MCF 10A (cell line): ENCODE results near the gene IREB2. TPM values are rescaled to one million over a fixed set of nuclear protein-coding genes. Genes with fewer than 3 reads are reported as not detected.

Experiments
- BruUV-seq: library from RNA; stranded (reverse); fragments of 400-500 nt; replicated peaks from 2 replicates; lab custom pipeline; 2021; lab: Mats Ljungman, UMichigan
- CTCF ChIA-PET: fragments of 300-600 bp; sonication (Branson Sonifier 250); formaldehyde crosslinking; extraction: SDS; loops from one replicate; lab custom pipeline; 2021; ENCODE audit warnings: antibody characterized with exemption, inconsistent platforms; lab: Yijun Ruan, JAX
- POLR2A ChIA-PET: fragments of 300-600, 350-650 bp; sonication (Branson Sonifier 250); formaldehyde crosslinking; extraction: SDS; loops from one replicate; lab custom pipeline; 2020; ENCODE audit warnings: antibody characterized with exemption, inconsistent platforms; lab: Yijun Ruan, JAX
- DNase-seq: peaks from one replicate; pipeline ENCODE4 v3.0.0-alpha.2; 2018; ENCODE audit not compliant: unreplicated experiment
- H3K27ac Mint-ChIP-seq: one replicate; pipeline ENCODE4 v1.8.0; 2022; ENCODE audit warnings: mild to moderate bottlenecking, low read depth, mixed read lengths; ENCODE audit not compliant: unreplicated experiment
- H3K27me3 Mint-ChIP-seq: one replicate; pipeline ENCODE4 v1.8.0; 2022; ENCODE audit warnings: mixed read lengths; ENCODE audit not compliant: insufficient read depth, unreplicated experiment
- H3K36me3 Mint-ChIP-seq: one replicate; pipeline ENCODE4 v1.8.0; 2022; ENCODE audit warnings: mild to moderate bottlenecking, moderate library complexity, mixed read lengths; ENCODE audit not compliant: insufficient read depth, unreplicated experiment
- H3K4me1 Mint-ChIP-seq: one replicate; pipeline ENCODE4 v1.8.0; 2022; ENCODE audit warnings: mixed read lengths; ENCODE audit not compliant: insufficient read depth, unreplicated experiment
- H3K4me3 Mint-ChIP-seq: one replicate; pipeline ENCODE4 v1.8.0; 2022; ENCODE audit warnings: mild to moderate bottlenecking, moderate library complexity, mixed read lengths; ENCODE audit not compliant: unreplicated experiment
- H3K9me3 Mint-ChIP-seq: one replicate; pipeline ENCODE4 v1.8.0; 2022; ENCODE audit warnings: mixed read lengths; ENCODE audit not compliant: unreplicated experiment
- CTCF ChIP-seq: fragments of 200-600 bp; IDR thresholded peaks from one replicate; pipeline ENCODE4 v1.8.0; 2022; ENCODE audit warnings: antibody characterized with exemption, mild to moderate bottlenecking; ENCODE audit not compliant: unreplicated experiment
- intact Hi-C: fragments of 100-400 bp; cut with micrococcal nuclease; formaldehyde crosslinking; loops from 2 replicates; pipeline ENCODE4 v1.14.1; 2022
- total RNA-seq: library from RNA; stranded (reverse); gene quantifications from 2 replicates; pipeline ENCODE4 v1.2.3, GENCODE V29; 2022

IREB2 gene
- total RNA-seq, 1 experiment from 2014 or later, result 43.4 TPM

GRCh38 chr15:78392430-78392829 is 45.6 kb upstream of the IREB2 start:
- Mint-ChIP-seq H3K4me3 (no peak overlapping the region), H3K4me1 (no peaks in the 10 kb centered on the region), H3K27ac (no peak overlapping the region), H3K36me3 (no peaks in the 10 kb centered on the region), H3K9me3 (no peaks in the 10 kb centered on the region), H3K27me3 (peaks cover 7% of the 10 kb centered on the region)
- POLR2A ChIA-PET, result interaction anchor here (0.5 kb wide), 1 partner anchor 521 kb away, joined by 3 read pairs; no protein-coding TSS in a partner anchor
- CTCF ChIA-PET, result interaction anchor here (0.8 kb wide), 1 partner anchor 20 kb away, joined by 3 read pairs; no protein-coding TSS in a partner anchor
- BruUV-seq, result no TSS peak
- DNase-seq, result no peak
- intact Hi-C loops, result no loop called here
- no peak for TF ChIP-seq CTCF

GRCh38 chr15:78393137-78393536 is 44.9 kb upstream of the IREB2 start:
- CTCF ChIA-PET, result interaction anchor here (0.8 to 1.4 kb wide), 2 partner anchors 20 to 85 kb away, joined by 3 to 4 read pairs; no protein-coding TSS in a partner anchor
- no peak overlapping the region for H3K4me3 Mint-ChIP-seq
- no peak for DNase-seq
- H3K9me3 Mint-ChIP-seq, result no peaks in the 10 kb centered on the region
- POLR2A ChIA-PET, result no interaction called here
- H3K27me3 Mint-ChIP-seq, result peaks cover under 1% of the 10 kb centered on the region
- no TSS peak for BruUV-seq
- intact Hi-C loops, result no loop called here
- no peaks in the 10 kb centered on the region for H3K36me3 Mint-ChIP-seq
- H3K27ac Mint-ChIP-seq, result no peak overlapping the region
- no peak for TF ChIP-seq CTCF
- H3K4me1 Mint-ChIP-seq, result no peaks in the 10 kb centered on the region

- ChIA-PET CTCF (interaction anchor here (0.7 to 3.2 kb wide), 4 partner anchors 15 to 86 kb away, joined by 3 to 7 read pairs (median 4); no protein-coding TSS in a partner anchor), POLR2A (no interaction called here)
- no peaks in the 10 kb centered on the region for H3K9me3 Mint-ChIP-seq
- no peaks in the 10 kb centered on the region for H3K27me3 Mint-ChIP-seq
- no peak for DNase-seq
- no peak overlapping the region for H3K27ac Mint-ChIP-seq
- BruUV-seq, result no TSS peak
- intact Hi-C loops, result no loop called here
- no peak overlapping the region for H3K4me3 Mint-ChIP-seq
- no peaks in the 10 kb centered on the region for H3K36me3 Mint-ChIP-seq
- no peak for TF ChIP-seq CTCF
- no peaks in the 10 kb centered on the region for H3K4me1 Mint-ChIP-seq
Measured at GRCh38 chr15:78394026-78394425, 44.0 kb upstream of the IREB2 start.

GRCh38 chr15:78394981-78395616 is 42.9 kb upstream of the IREB2 start:
- no peak for TF ChIP-seq CTCF
- POLR2A ChIA-PET, result no interaction called here
- BruUV-seq, result no TSS peak
- Mint-ChIP-seq H3K27me3 (no peaks in the 10 kb centered on the region), H3K4me3 (no peak overlapping the region), H3K36me3 (no peaks in the 10 kb centered on the region), H3K27ac (no peak overlapping the region), H3K4me1 (no peaks in the 10 kb centered on the region), H3K9me3 (no peaks in the 10 kb centered on the region)
- DNase-seq, result no peak
- intact Hi-C loops, result no loop called here
- CTCF ChIA-PET, result interaction anchor here (1.1 to 3.2 kb wide), 2 partner anchors 21 to 28 kb away, joined by 3 to 7 read pairs; no protein-coding TSS in a partner anchor
